ENCODE results near the gene MAN1A1.

MAN1A1 gene

GRCh38 chr6:119210596-119210995 lies 139.0 kb downstream of the MAN1A1 start:
- TF ChIP-seq NFRKB (IDR thresholded peaks at IDR 0.05) (no peak), SUZ12 (IDR thresholded peaks at IDR 0.05) (no peak), L3MBTL2 (conservative IDR thresholded peaks at IDR 0.05) (no peak)
- ChIA-PET CTCF (no interaction called here), POLR2A (interaction anchor here (0.7 kb wide), 1 partner anchor 93 kb away, joined by 3 read pairs; no protein-coding TSS in a partner anchor)
- no peak for DNase-seq (ENCODE audit: extremely low spot score)

GRCh38 chr6:119209452-119210205 lies 139.9 kb downstream of the MAN1A1 start:
- TF ChIP-seq ZNF384 (IDR thresholded peaks at IDR 0.05) (no peak), LEF1 (IDR thresholded peaks at IDR 0.05; ENCODE audit: borderline replicate concordance) (no peak), FOXA1 (IDR thresholded peaks at IDR 0.05) (no peak), PKNOX1 (IDR thresholded peaks at IDR 0.05) (no peak), BHLHE40 (IDR thresholded peaks at IDR 0.05; ENCODE audit: borderline replicate concordance) (no peak), L3MBTL2 (conservative IDR thresholded peaks at IDR 0.05) (no peak)
- no peak for DNase-seq (ENCODE audit: extremely low spot score)
- POLR2A ChIA-PET, result interaction anchor here (0.7 kb wide), 1 partner anchor 94 kb away, joined by 3 read pairs; no protein-coding TSS in a partner anchor
- CTCF ChIA-PET, result interaction anchor here (0.5 kb wide), 1 partner anchor 11 kb away, joined by 6 read pairs; no protein-coding TSS in a partner anchor

- ChIA-PET CTCF (no interaction called here), POLR2A (no interaction called here)
Observed at GRCh38 chr6:119207971-119208725, 141.4 kb downstream of the MAN1A1 start.

GRCh38 chr6:119207327-119207726 lies 142.2 kb downstream of the MAN1A1 start:
- TF ChIP-seq FOXM1 (IDR thresholded peaks at IDR 0.05; ENCODE audit: borderline replicate concordance) (no peak), ELF4 (IDR thresholded peaks at IDR 0.05) (no peak), SUZ12 (IDR thresholded peaks at IDR 0.05) (no peak)
- ChIA-PET CTCF (no interaction called here), POLR2A (no interaction called here)
- DNase-seq (ENCODE audit: extremely low spot score), result no peak

More at GRCh38 chr6:119207971-119208725, 141.4 kb downstream of the MAN1A1 start:
- TF ChIP-seq FOXM1 (IDR thresholded peaks at IDR 0.05; ENCODE audit: borderline replicate concordance) (no peak), CTBP1 (IDR thresholded peaks at IDR 0.05; ENCODE audit: borderline replicate concordance) (no peak), ELF4 (IDR thresholded peaks at IDR 0.05) (no peak), PKNOX1 (IDR thresholded peaks at IDR 0.05) (no peak), SUZ12 (IDR thresholded peaks at IDR 0.05) (no peak), TARDBP (IDR thresholded peaks at IDR 0.05) (no peak), ZNF384 (IDR thresholded peaks at IDR 0.05) (no peak), NFRKB (IDR thresholded peaks at IDR 0.05) (no peak), ARNT (IDR thresholded peaks at IDR 0.05) (no peak), SP1 (IDR thresholded peaks at IDR 0.05) (no peak), LEF1 (IDR thresholded peaks at IDR 0.05; ENCODE audit: borderline replicate concordance) (no peak), FOXA1 (IDR thresholded peaks at IDR 0.05) (no peak), BHLHE40 (IDR thresholded peaks at IDR 0.05; ENCODE audit: borderline replicate concordance) (no peak), FOXK2 (IDR thresholded peaks at IDR 0.05) (no peak), HDGF (IDR thresholded peaks at IDR 0.05; ENCODE audit: borderline replicate concordance) (no peak), L3MBTL2 (conservative IDR thresholded peaks at IDR 0.05) (no peak)
- no peak for DNase-seq (ENCODE audit: extremely low spot score)

- TF ChIP-seq SP1 (IDR thresholded peaks at IDR 0.05), result no peak
- no peak for TF ChIP-seq ZNF384 (IDR thresholded peaks at IDR 0.05)
- no peak for TF ChIP-seq SUZ12 (IDR thresholded peaks at IDR 0.05)
- TF ChIP-seq CTBP1 (IDR thresholded peaks at IDR 0.05; ENCODE audit: borderline replicate concordance), result no peak
- no peak for TF ChIP-seq FOXA1 (IDR thresholded peaks at IDR 0.05)
- no peak for TF ChIP-seq NFRKB (IDR thresholded peaks at IDR 0.05)
- no peak for TF ChIP-seq ARNT (IDR thresholded peaks at IDR 0.05)
- TF ChIP-seq BHLHE40 (IDR thresholded peaks at IDR 0.05; ENCODE audit: borderline replicate concordance), result no peak
- TF ChIP-seq FOXM1 (IDR thresholded peaks at IDR 0.05; ENCODE audit: borderline replicate concordance), result no peak
- TF ChIP-seq PKNOX1 (IDR thresholded peaks at IDR 0.05), result no peak
- no peak for TF ChIP-seq ELF4 (IDR thresholded peaks at IDR 0.05)
- no peak for TF ChIP-seq HDGF (IDR thresholded peaks at IDR 0.05; ENCODE audit: borderline replicate concordance)
- no peak for TF ChIP-seq TARDBP (IDR thresholded peaks at IDR 0.05)
- TF ChIP-seq L3MBTL2 (conservative IDR thresholded peaks at IDR 0.05), result no peak
- TF ChIP-seq FOXK2 (IDR thresholded peaks at IDR 0.05), result no peak
- TF ChIP-seq LEF1 (IDR thresholded peaks at IDR 0.05; ENCODE audit: borderline replicate concordance), result no peak
- DNase-seq (ENCODE audit: extremely low spot score), result no peak
- ChIA-PET POLR2A (no interaction called here), CTCF (no interaction called here)
Observed at GRCh38 chr6:119205911-119206618, 143.5 kb downstream of the MAN1A1 start.

GRCh38 chr6:119204719-119205118 lies 144.8 kb downstream of the MAN1A1 start:
- ChIA-PET CTCF (no interaction called here), POLR2A (no interaction called here)
- DNase-seq (ENCODE audit: extremely low spot score), result no peak
- TF ChIP-seq L3MBTL2 (conservative IDR thresholded peaks at IDR 0.05) (no peak), ZNF384 (IDR thresholded peaks at IDR 0.05) (no peak), SUZ12 (IDR thresholded peaks at IDR 0.05) (no peak), CTBP1 (IDR thresholded peaks at IDR 0.05; ENCODE audit: borderline replicate concordance) (no peak), LEF1 (IDR thresholded peaks at IDR 0.05; ENCODE audit: borderline replicate concordance) (no peak), HDGF (IDR thresholded peaks at IDR 0.05; ENCODE audit: borderline replicate concordance) (no peak), FOXK2 (IDR thresholded peaks at IDR 0.05) (no peak)
